GM20431 (cell line): ENCODE measurements around the gene IL6ST.
"Not testable (repeated sequence)": the region's sequence is repeated elsewhere in the genome, so short reads cannot be mapped to it uniquely, and the experiment has no call there.

Source experiments
- in situ Hi-C: fragments of 300-500 bp; cut with MseI, MboI; formaldehyde crosslinking; loops from one replicate; pipeline ENCODE4 v1.15.0; 2020; ENCODE audit warnings: low sequenced_read_pairs; ENCODE audit not compliant: unreplicated experiment

The IL6ST gene

DNA sequence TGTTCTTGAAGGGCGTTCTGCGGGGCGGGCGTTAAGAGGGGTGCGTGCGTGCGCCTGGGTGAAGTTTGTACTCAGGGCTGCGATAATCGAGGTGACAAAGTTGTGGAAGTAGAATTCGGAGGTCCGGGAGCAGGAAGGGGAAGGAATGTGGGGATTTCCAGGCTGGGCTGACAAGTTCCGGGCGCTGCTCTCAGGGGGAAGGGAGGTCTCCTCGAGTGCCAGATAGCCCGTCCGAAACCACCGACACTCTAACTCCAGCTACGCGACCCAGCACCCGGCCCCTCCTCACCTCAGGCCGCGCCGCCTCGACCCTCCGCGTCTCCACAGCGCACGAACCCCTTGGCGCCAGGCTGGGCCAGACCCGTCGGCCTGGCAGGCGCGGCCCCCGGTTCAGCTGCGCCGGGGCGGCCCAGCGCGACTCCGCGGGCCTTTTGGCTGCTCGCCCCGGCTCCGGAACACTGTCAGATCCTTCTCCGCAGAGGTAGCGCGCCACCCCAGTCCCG is at the start of gene IL6ST:
Gene IL6ST, minus strand, starts transcription at position 469 of the 503 bp plus-strand sequence. CDS start 18,685 bp downstream, outside the sequence.
- in situ Hi-C loops = no loop called here

DNA sequence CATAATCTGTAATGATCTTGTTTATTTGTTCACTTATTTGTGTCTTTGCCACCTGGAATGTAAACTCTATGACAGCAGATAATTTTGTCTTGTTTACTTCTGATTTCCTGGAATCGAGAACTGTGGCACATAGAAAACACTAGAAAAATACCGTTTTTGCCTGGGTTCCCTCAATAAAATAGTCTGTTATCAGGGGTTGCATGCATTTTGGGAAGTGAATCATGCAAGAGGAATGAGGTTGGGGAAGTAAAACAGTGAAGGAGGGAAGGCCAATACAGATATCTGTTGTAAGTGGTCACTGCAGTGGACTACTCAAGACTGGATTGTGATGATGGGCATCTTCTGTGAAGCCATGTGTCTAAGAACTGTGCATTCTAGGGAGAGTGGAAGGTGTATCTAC is 45.2 kb upstream of the IL6ST start:
- in situ Hi-C loops = no loop called here

DNA sequence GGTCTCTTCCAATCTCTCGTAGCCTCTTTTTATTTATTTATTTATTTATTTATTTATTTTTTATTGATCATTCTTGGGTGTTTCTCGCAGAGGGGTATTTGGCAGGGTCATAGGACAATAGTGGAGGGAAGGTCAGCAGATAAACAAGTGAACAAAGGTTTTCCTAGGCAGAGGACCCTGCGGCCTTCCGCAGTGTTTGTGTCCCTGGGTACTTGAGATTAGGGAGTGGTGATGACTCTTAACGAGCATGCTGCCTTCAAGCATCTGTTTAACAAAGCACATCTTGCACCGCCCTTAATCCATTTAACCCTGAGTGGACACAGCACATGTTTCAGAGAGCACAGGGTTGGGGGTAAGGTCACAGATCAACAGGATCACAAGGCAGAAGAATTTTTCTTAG is 43.4 kb upstream of the IL6ST start:
- in situ Hi-C loops = not testable (repeated sequence)

DNA sequence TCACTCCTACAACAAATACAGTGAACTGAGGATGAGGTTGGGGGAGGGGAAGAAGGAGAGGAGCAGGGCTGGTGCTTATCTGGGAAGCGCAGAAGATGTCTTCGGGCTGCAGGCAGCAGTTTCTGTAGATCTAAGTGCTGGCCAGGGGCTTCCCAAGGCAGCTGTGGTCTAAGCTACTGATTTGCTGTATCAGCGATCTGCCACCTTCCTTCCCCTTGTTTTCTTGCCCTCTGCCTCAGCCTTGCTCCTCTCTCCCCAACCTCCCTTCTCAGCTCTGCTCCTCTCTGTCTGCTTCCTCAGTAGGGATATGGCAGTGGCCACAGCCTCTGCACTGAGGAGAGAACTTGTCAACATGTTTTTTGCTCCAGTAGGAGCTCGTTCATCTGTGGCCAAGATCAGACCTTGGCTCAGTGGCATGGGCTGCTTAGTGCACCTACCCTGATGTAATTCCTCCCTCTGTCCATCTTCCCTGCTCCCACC is 42.8 kb upstream of the IL6ST start:
- in situ Hi-C loops = no loop called here

DNA sequence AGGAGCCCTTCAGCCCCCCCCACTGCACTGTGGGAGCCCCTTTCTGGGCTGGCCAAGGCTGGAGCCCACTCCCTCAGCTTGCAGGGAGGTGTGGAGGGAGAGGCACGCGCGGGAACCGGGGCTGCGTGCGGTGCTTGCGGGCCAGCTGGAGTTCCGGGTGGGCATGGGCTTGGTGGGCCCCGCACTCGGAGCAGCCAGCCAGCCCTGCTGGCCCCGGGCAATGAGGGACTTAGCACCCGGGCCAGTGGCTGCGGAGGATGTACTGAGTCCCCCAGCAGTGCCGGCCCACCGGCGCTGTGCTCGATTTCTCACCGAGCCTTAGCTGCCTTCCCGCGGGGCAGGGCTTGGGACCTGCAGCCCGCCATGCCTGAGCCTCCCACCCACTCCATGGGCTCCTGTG is 40.6 kb upstream of the IL6ST start:
- in situ Hi-C loops = not testable (repeated sequence)

DNA sequence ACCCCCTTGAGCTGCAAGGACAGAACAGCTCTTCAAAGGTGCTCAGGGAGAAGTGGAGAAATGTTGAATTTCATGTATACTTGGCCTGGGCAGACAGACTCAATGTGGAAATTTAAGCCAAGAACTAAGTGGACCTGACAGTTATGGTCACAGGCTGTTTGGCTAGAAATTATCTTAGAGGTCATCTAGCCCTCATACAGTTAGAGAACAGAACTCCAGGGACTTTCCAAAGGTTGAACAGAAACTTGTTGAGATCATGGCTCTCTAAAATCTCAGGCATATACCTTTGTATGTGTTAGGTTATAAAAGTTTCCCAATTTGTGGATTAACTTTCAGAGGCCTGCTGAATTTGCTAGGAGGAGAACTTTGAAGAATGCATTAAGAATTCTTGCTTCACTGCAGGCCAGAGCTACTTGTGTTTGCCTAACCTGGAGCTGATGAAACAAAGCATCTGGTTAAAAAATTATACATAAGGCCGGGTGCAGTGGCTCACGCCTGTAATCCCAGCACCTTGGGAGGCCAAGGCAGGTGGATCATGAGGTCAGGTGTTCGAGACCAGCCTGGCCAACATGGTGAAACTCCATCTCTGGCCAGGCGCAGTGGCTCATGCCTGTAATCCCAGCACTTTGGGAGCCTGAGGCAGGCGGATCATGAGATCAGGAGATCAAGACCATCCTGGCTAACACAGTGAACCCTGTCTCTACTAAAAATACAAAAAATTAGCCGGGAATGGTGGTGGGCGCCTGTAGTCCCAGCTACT is 35.3 kb upstream of the IL6ST start:
- in situ Hi-C loops = not testable (repeated sequence)

DNA sequence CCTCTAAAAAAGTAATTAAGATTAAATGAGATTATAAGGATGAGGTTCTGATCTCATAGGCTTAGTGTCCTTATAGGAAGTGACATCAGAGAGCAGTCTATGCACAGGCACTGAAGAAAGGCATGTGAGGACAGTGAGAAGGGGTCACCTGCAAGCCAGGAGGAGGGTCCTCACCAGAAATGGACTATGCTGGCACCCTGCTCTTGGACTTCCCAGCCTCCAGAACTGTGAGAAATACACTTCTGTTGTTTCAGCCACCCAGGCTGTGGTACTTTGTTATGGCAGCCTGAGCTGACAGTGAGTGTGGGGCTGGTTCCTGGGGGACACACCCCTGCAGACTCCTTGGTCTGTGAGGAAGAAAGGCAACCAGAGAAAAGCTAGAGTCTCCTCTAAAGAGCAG is 34.7 kb upstream of the IL6ST start:
- in situ Hi-C loops = no loop called here

DNA sequence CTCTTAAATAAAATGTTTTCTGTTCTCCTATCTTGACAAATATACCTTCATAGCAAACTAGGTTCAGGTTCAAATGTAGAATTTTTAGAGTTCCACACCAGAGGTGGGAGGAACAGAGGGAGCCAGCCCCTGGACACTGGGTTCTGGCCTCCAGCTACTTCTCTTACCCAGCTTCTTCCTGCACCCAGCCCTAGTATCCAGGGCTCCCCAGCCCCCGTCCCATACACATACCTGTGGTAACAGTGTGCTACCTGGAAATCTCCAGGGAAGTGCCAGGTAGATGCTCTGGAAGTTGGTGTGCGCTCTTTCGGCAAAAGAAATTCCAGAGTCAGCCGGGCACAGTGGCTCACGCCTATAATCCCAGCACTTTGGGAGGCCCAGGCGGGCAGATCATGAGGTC is 33.9 kb upstream of the IL6ST start:
- in situ Hi-C loops = no loop called here

DNA sequence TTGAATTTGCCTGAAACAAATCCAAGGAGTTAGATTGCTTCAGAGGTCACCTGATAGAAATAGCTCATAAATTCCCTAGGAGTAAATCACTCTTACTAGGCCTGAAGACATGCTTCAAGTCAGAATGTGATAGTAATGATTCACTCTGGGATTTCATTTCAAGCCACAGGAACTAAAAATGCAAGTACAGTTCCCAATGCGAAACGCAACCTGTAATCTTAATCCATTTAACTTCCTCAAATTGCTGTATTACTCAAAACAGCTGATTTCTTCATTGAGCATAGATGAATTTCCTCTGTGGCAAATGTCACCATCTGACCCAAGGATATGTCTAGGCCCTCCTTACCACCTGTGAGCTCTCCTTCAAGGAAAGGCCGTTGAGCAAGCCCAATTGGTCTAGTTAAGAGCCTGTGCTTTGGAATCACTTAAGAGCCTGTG is 32.1 kb upstream of the IL6ST start:
- in situ Hi-C loops = no loop called here

DNA sequence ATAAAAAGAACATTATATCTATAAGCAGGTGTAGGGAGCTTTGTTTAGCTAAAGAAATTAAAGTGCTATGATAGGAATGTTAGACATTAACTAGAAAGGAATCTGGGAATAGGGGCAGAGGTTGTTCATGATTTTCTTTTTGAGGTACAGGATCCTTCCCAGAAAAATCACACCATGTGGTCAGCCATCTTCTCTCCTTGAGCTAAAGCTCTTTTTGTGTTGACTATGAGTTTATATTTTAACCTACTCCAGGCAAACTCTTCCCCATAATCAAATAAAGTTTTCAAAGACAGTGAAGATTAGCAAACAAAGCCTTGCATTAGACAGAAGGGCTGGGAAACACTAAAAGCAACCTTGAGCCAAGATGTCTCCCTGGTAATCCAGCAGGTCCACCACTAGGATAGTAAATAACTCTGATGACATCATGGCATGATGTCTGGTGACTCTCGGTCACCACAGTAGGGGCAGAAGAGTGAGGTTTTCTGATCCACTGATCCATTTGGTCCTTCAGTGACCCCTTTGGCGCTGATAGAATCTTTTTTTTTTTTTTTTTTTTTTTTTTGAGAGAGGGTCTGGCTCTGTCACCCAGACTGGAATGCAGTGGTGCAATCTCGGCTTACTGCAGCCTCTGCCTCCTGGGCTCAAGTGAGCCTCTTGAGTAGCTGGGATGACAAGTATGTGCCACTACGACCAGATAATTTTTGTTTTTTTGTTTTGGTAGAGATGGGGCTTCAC is 30.6 kb upstream of the IL6ST start:
- in situ Hi-C loops = no loop called here

DNA sequence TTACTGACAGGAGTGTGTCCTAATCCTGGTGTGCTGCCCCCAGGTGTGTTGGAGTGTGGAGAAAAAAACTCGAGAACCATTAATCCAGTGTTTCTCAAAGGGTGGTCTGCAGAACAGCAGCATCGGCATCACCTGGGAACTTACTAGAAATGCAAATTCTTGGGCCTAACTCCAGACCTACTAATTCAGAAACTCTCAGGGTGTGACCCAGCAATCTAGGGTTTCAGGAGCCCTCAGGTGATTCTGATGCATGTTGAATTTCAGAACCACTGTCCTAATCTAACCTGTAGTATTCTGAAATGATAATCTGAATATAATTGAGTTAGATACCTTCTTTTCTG is 30.0 kb upstream of the IL6ST start:
- in situ Hi-C loops = no loop called here

DNA sequence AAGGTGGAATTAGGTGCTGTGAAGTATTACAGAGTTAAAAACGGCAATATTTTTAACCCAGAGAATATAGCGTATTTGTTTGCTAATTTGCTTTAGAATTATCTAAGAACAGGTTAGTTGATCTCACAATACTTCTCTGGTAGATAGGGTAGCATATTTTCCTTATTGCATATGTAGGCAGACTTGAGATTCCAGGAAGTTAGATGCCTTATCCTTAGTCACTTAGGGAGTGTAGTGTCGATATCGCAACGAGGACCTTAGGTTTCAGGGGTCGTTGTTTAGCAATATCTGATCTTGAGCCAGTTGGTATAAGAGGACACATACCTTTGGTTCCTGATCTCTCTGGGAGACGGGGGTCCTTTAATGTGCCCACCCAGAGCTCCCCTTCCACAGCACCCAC is 28.5 kb upstream of the IL6ST start:
- in situ Hi-C loops = no loop called here

DNA sequence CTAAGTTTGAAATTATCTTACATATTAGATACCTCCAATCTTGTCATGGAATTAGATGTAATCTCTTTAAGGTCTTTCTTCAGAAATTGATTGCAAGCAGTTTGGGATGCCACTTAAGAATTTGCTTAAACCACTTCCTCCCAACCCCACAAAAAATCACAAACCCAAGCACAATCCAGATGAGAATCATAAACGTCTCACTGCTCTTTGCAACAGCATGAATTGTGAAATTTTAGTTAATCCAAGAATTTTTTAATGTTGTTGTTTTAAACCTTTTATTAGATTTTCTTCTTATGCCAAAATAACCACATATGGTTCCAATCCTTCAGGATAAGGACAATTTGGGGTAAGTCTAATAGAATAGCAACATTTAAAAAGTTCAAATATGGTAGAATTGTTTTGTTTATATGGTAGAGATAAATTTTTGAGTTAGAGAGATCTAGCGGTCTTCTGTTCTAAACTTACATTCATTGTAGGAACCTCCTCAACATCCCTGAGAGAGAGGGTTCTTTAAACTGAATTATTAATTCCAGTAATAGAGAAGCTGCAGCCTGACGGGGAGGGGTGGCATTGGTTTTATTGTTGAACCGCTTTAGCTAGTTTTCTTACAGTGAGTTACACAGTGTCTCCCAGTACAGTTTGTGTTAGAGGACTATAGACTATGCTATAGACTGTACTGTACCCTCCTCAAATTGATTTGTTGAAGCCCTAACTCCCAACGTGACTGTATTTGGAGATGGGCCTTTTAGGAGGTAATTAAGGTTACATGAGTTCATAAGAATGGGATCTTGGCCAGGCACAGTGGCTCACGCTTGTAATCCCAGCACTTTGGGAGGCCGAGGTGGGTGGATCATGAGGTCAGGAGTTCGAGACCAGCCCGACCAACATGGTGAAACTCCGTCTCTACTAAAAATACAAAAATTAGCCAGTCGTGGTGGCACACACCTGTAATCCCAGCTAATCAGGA is 24.8 kb upstream of the IL6ST start:
- in situ Hi-C loops = no loop called here

DNA sequence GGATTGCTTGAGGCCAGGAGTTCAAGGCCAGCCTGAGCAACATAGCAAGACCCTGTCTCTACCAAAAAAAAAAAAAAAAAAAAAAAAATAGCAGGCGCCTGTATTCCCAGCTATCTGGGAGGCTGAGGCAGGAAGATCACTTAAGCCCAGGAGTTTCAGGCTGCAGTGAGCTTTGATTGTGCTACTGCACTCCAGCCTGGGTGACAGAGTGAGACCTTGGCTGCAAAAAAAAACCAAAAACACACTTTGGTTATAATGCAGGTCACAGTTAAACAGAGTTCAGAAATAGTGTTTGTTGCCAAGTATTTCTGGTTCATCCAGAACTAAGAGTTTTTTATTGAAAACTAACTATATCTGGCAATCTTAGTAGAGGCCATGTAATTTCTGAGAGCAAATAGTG is 24.1 kb upstream of the IL6ST start:
- in situ Hi-C loops = no loop called here

DNA sequence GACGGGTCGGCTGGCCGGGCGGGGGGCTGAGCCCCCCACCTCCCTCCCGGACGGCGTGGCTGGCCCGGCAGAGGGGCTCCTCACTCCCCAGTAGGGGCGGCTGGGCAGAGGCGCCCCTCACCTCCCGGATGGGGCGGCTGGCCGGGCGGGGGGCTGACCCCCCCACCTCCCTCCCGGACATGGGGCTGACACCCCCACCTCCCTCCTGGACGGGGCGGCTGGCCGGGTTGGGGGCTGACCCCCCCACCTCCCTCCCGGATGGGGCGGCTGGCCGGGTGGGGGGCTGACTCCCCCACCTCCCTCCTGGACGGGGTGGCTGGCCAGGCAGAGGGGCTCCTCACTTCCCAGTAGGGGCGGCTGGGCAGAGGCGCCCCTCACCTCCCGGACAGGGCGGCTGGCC is 19.9 kb upstream of the IL6ST start:
- in situ Hi-C loops = not testable (repeated sequence)

DNA sequence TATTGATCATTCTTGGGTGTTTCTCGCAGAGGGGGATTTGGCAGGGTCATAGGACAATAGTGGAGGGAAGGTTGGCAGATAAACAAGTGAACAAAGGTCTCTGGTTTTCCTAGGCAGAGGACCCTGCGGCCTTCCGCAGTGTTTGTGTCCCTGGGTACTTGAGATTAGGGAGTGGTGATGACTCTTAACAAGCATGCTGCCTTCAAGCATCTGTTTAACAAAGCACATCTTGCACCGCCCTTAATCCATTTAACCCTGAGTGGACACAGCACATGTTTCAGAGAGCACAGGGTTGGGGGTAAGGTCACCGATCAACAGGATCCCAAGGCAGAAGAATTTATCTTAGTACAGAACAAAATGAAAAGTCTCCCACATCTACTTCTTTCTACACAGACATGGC is 19.2 kb upstream of the IL6ST start:
- in situ Hi-C loops = not testable (repeated sequence)

DNA sequence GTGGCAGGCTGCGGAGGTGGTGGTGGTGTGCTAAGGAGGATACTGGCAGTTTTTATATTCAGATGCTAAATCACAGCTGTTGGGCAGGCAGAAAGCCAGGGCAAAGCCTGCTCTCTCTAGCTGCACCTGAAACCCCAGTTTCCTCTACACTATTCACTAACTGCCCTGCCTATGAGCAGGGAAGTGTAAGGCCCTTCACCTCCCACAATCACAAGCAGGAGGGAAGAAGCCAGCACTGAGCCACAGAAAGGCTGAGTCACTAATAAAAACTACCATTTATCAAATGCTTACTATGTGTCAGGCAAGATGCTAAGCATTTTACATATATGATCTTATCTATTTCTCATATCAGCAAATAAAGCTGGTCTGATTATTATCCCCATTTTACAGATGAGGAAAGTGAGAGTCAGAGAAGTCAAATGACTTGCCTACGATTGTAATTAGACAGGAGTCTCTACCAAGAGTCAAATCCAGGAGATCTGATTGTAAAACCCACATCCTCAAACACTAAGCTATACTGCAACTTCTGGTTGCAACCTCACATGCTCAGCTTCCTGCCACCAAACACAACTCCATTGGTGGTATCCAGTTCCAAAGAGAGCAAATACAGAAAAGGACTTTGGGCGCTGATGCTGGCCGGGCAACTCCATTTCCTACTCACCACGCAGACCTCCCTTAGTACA is 17.7 kb upstream of the IL6ST start:
- in situ Hi-C loops = no loop called here

DNA sequence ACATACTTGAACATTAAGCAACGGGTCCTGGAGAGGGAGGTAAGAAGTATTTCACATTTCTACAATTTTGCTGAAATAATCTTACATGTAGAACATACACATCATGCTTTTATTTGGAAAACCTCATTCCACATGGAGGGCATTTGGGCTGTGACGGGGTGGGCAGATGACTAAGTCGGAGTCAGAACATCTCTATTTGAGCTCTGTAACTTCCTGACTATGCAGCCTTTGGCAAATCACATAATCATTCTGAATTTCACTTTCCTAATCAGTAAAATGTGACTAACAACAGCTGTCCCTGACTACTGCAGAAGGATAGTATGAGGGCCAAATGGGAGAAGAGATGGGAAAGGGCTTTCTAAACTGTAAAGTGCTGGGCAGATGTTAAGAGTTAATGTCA is 17.1 kb upstream of the IL6ST start:
- in situ Hi-C loops = no loop called here

DNA sequence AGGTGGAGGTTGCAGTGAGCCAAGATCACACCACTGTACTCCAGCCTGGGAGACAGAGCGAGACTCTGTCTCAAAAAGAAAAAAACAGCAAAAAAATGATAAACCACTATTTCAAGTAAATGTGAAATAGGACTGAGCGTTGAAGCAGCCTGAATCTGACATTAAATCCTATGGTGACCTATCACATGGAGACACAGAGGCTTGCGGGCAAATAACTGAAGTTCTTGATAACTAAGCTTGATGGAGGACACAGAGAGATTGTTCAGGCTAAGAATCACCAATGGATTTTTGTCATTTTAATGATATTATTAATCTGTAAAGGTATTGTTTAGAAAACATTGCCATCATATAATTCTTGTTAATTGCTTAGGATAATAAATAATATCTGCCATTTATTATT is 15.7 kb upstream of the IL6ST start:
- in situ Hi-C loops = no loop called here

DNA sequence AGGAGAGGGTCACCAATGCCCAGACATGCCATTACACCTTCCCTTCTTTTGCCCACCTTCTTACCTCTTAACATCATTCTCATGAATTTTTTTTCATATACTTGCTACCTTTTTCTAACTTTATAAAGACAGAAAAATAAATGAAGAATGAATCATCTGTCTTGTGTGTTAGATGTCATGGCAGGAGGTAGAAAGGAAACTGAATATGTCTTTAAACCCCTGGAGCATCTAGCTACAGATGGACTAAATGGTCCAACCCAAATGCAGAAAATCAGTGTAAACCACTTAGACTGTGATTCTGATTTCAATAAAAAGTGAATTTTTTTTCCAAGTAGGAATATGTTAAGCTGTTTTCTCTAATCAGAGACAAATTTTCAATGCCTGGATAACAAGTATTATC is 11.8 kb upstream of the IL6ST start:
- in situ Hi-C loops = no loop called here
